Measurements from ENCODE around the gene CD53. TPM values are rescaled to one million over a fixed set of nuclear protein-coding genes. Genes with fewer than 3 reads are reported as not detected.

Gene CD53
- polyA plus RNA-seq, 3 donors = 826 to 1,222 (median 1,107) TPM

DNA sequence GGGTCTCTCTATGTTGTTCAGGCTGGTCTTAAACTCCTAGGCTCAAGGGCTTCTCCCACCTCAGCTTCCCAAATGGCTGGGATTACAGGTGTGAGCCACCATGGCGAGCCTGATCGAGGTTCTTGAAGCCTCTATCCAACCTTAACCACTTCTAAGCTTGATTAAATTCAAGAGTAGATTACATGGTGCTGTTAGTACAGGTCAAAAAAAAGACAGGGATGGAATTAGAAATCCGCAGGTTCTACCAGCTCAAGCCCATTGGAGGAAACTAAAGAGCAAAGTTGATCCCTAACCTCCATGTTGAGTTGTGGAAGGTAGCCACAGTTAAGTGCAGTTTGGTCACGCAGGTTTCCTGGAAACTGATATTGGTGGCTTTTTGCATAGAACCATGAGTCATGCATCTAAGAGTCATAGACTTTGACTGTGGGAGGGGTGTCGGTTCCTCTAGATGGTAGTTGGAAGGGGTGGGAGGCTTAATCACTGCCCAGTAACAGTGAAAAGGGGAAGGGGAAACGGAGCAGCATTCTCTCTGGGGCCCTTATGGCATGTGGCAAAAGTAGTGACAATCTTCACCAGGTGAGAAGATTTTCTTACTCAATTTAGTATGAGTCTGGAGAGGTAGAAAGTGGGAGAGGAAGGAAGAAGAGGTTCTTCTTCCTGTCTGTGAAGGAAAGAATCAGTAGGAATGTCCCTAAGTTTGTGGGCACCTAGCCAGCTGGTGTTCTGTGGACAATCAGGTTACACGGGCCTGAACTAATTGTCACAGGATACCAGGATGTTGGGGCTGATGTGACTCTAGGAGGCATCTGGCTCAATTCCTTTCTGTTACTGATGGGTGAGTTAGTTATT lies 7.0 kb downstream of the CD53 start:
- peaks cover 47 to 92% of the 10 kb centered on the region in 2 donors for H3K4me1 ChIP-seq (ENCODE audit: control insufficient read depth in 1 of 2, insufficient read depth in 2 of 2, low read length in 2 of 2)
- H3K36me3 ChIP-seq (replicated peaks in 1 of 2; ENCODE audit: control insufficient read depth in 1 of 2, insufficient read depth in 2 of 2, low read length in 2 of 2) = peaks cover 2 to 26% of the 10 kb centered on the region in 2 donors
- H3K9ac ChIP-seq (ENCODE audit: insufficient read depth, low read length, poor library complexity, severe bottlenecking) = peak overlapping the region; percentile 35
- H3K4me1 Mint-ChIP-seq = peaks cover 90% of the 10 kb centered on the region
- peak; percentile 90 to 98 (median 97) for DNase-seq
- H3K4me2 ChIP-seq (replicated peaks; ENCODE audit: extremely low read depth, low read length, poor library complexity, severe bottlenecking) = peak overlapping the region; percentile 58
- peaks cover 100% of the 10 kb centered on the region for H3K79me2 ChIP-seq (ENCODE audit: insufficient read depth, low read length)
- no peaks in the 10 kb centered on the region for H3K27me3 ChIP-seq (ENCODE audit: control insufficient read depth in 2 of 2, insufficient read depth in 2 of 2, low read length in 2 of 2)
- H3K9me3 ChIP-seq (replicated peaks in 1 of 2; ENCODE audit: control insufficient read depth in 1 of 2, insufficient read depth in 1 of 2, low read length in 2 of 2) = no peaks in the 10 kb centered on the region
- H4K20me1 ChIP-seq (ENCODE audit: insufficient read depth, low read length) = peaks cover 100% of the 10 kb centered on the region
- peak overlapping the region in 1 of 3 experiments; percentile 98 for H3K4me3 ChIP-seq (replicated peaks in 1 of 3; ENCODE audit: low read depth in 2 of 3, low read length in 3 of 3)
- peak overlapping the region; percentile 56 to 75 for H3K4me3 Mint-ChIP-seq
- TF ChIP-seq, protein P1, sequence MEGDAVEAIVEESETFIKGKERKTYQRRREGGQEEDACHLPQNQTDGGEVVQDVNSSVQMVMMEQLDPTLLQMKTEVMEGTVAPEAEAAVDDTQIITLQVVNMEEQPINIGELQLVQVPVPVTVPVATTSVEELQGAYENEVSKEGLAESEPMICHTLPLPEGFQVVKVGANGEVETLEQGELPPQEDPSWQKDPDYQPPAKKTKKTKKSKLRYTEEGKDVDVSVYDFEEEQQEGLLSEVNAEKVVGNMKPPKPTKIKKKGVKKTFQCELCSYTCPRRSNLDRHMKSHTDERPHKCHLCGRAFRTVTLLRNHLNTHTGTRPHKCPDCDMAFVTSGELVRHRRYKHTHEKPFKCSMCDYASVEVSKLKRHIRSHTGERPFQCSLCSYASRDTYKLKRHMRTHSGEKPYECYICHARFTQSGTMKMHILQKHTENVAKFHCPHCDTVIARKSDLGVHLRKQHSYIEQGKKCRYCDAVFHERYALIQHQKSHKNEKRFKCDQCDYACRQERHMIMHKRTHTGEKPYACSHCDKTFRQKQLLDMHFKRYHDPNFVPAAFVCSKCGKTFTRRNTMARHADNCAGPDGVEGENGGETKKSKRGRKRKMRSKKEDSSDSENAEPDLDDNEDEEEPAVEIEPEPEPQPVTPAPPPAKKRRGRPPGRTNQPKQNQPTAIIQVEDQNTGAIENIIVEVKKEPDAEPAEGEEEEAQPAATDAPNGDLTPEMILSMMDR (IDR thresholded peaks at IDR 0.05) = no peak
- peaks cover 0 to 2% (median 0%) of the 10 kb centered on the region in 7 donors for H3K9me3 Mint-ChIP-seq
- peak overlapping the region; percentile 81 to 94 for H3K27ac ChIP-seq (ENCODE audit: low read depth in 1 of 2, low read length in 2 of 2)
- 0% methylated on average over 4 of the region's 7 CpGs for WGBS (ENCODE audit: insufficient coverage)
- intact Hi-C loops (cut with micrococcal nuclease) = loop anchor here (5.0 to 10.0 kb wide), 3 partner anchors 85 to 322 kb away; partner anchors contain the start of genes DENND2D (in 1 of the 2) and LRIF1 (in 1 of the 2)
- H2AFZ ChIP-seq (ENCODE audit: insufficient read depth, low read depth, low read length, poor library complexity, severe bottlenecking) = no peak overlapping the region
- H3K36me3 Mint-ChIP-seq = peaks cover 43 to 51% of the 10 kb centered on the region in 2 donors
- H3K27ac Mint-ChIP-seq = peak overlapping the region; percentile 92 to 98 (median 97)
- peaks cover 0 to 3% (median 0%) of the 10 kb centered on the region in 3 donors for H3K27me3 Mint-ChIP-seq (ENCODE audit: low read depth in 3 of 3)

DNA sequence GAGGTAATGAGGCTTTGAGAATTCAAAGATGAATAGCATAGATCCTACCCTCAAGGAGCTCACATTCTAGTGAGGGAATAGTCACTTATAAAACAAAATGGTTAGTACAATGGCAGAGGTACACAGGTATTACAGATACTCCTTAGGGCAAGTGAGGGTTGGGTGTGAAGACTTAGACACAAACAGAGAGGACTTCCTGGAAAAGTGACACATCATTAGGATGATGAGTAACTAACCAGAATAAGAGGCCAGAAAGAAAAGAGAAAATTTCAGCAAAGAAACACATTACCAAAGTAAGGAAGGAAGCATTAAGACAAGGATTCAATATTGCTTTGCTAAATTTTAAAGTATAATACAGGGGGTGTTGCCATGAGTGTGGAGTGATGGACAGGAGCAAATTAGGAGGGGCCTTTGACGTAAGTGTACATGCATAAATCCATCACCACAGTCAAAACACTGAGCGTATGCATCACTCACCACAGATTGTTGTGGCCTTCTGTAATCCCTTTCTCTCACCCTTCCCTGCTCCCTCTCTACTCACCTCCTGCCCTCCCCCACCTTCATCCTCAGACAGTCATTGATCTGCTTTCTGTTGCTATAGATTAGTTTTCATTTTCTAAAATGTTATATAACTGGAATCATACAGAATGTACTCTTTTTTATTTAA lies 7.9 kb downstream of the CD53 start:
- H3K79me2 ChIP-seq (ENCODE audit: insufficient read depth, low read length) = peaks cover 100% of the 10 kb centered on the region
- TF ChIP-seq, protein P1 (IDR thresholded peaks at IDR 0.05) = no peak
- peaks cover 0 to 1% (median 0%) of the 10 kb centered on the region in 3 donors for H3K27me3 Mint-ChIP-seq (ENCODE audit: low read depth in 3 of 3)
- H3K27ac Mint-ChIP-seq = peak overlapping the region; percentile 92 to 98 (median 97)
- peaks cover 100% of the 10 kb centered on the region for H4K20me1 ChIP-seq (ENCODE audit: insufficient read depth, low read length)
- H3K9me3 Mint-ChIP-seq = peaks cover 0 to 3% (median 0%) of the 10 kb centered on the region in 7 donors
- H3K4me3 Mint-ChIP-seq = peak overlapping the region; percentile 25 to 29
- H3K4me1 Mint-ChIP-seq = peaks cover 82% of the 10 kb centered on the region
- H3K9ac ChIP-seq (ENCODE audit: insufficient read depth, low read length, poor library complexity, severe bottlenecking) = no peak overlapping the region
- H3K36me3 ChIP-seq (replicated peaks in 1 of 2; ENCODE audit: control insufficient read depth in 1 of 2, insufficient read depth in 2 of 2, low read length in 2 of 2) = peaks cover 2 to 26% of the 10 kb centered on the region in 2 donors
- H3K4me1 ChIP-seq (ENCODE audit: control insufficient read depth in 1 of 2, insufficient read depth in 2 of 2, low read length in 2 of 2) = peaks cover 42 to 83% of the 10 kb centered on the region in 2 donors
- no peaks in the 10 kb centered on the region for H3K27me3 ChIP-seq (ENCODE audit: control insufficient read depth in 2 of 2, insufficient read depth in 2 of 2, low read length in 2 of 2)
- WGBS (ENCODE audit: insufficient coverage) = 60% methylated on average over 1 of the region's 2 CpGs
- H3K9me3 ChIP-seq (replicated peaks in 1 of 2; ENCODE audit: control insufficient read depth in 1 of 2, insufficient read depth in 1 of 2, low read length in 2 of 2) = no peaks in the 10 kb centered on the region
- peak overlapping the region in 1 of 3 experiments; percentile 31 for H3K4me3 ChIP-seq (replicated peaks in 1 of 3; ENCODE audit: low read depth in 2 of 3, low read length in 3 of 3)
- peak overlapping the region; percentile 81 to 94 for H3K27ac ChIP-seq (ENCODE audit: low read depth in 1 of 2, low read length in 2 of 2)
- DNase-seq = peak in 2 of 3 donors; percentile 71 to 72
- H3K36me3 Mint-ChIP-seq = peaks cover 39 to 51% of the 10 kb centered on the region in 2 donors
- H2AFZ ChIP-seq (ENCODE audit: insufficient read depth, low read depth, low read length, poor library complexity, severe bottlenecking) = no peak overlapping the region
- intact Hi-C loops (cut with micrococcal nuclease) = no loop called here
- peak overlapping the region; percentile 58 for H3K4me2 ChIP-seq (replicated peaks; ENCODE audit: extremely low read depth, low read length, poor library complexity, severe bottlenecking)
